Common myeloid progenitor, CD34-positive (primary cell): ENCODE measurements around the gene HOXA9.

ENCODE experiments used
- CTCF ChIA-PET: fragments of 350-600 bp; sonication (Branson Sonifier 250); formaldehyde crosslinking; loops from one replicate; lab custom pipeline; 2021; ENCODE audit warnings: antibody characterized with exemption; lab: Charles Lee
- POLR2A ChIA-PET: fragments of 350-600 bp; sonication (Branson Sonifier 250); formaldehyde crosslinking; loops from one replicate; lab custom pipeline; 2021; ENCODE audit warnings: antibody characterized with exemption; lab: Charles Lee
- DNase-seq, 3 donors: peaks; one replicate each; pipeline versions ENCODE4 v3.0.0 to v3.0.0-alpha.2; 2013
- H3K27ac ChIP-seq, 2 experiments: 1 replicate in 1 of 2; 2 replicates in 1 of 2; pipeline ENCODE4 v1.7.0; 2013; ENCODE audit warnings: inconsistent platforms in 2 of 2, low read length in 2 of 2, mild to moderate bottlenecking in 2 of 2, low read depth in 1 of 2, moderate library complexity in 1 of 2; ENCODE audit not compliant: severe bottlenecking in 2 of 2, insufficient read depth in 1 of 2, poor library complexity in 1 of 2
- H3K27me3 ChIP-seq, 5 experiments: replicated peaks in 2 of 5; 1 replicate in 3 of 5; 2 replicates in 2 of 5; pipeline versions ENCODE4 v1.6.1 to v1.7.0; 2013; ENCODE audit warnings: low read length in 4 of 5, mild to moderate bottlenecking in 2 of 5, moderate library complexity in 2 of 5, inconsistent platforms in 1 of 5; ENCODE audit not compliant: insufficient read depth in 5 of 5, control insufficient read depth in 4 of 5
- H3K36me3 ChIP-seq, 4 experiments: 1 replicate in 2 of 4; 2 replicates in 2 of 4; pipeline versions ENCODE4 v1.6.1 to v1.7.0; 2013; ENCODE audit warnings: low read length in 3 of 4, control low read depth in 1 of 4, mild to moderate bottlenecking in 1 of 4; ENCODE audit not compliant: control insufficient read depth in 4 of 4, insufficient read depth in 4 of 4
- H3K4me1 ChIP-seq, 4 experiments: 1 replicate in 3 of 4; 2 replicates in 1 of 4; pipeline versions ENCODE4 v1.6.1 to v1.7.1; 2013; ENCODE audit warnings: low read length in 3 of 4, mild to moderate bottlenecking in 3 of 4, control low read depth in 1 of 4, inconsistent platforms in 1 of 4, moderate library complexity in 1 of 4; ENCODE audit not compliant: control insufficient read depth in 4 of 4, insufficient read depth in 4 of 4; ENCODE audit errors: control extremely low read depth in 1 of 4
- H3K4me3 ChIP-seq, 7 experiments: 1 replicate in 4 of 7; 2 replicates in 3 of 7; pipeline versions ENCODE4 v1.5.1 to v1.7.0; 2013; ENCODE audit warnings: mild to moderate bottlenecking in 7 of 7, low read length in 6 of 7, moderate library complexity in 6 of 7, inconsistent platforms in 2 of 7, low read depth in 2 of 7, control low read depth in 1 of 7; ENCODE audit not compliant: insufficient read depth in 4 of 7, control insufficient read depth in 1 of 7; ENCODE audit errors: extremely low read depth in 1 of 7
- H3K9me3 ChIP-seq, 5 experiments: 1 replicate in 4 of 5; 2 replicates in 1 of 5; pipeline versions ENCODE4 v1.6.1 to v1.7.1; 2013; ENCODE audit warnings: low read length in 4 of 5, mild to moderate bottlenecking in 2 of 5, inconsistent platforms in 1 of 5, low read depth in 1 of 5, moderate library complexity in 1 of 5; ENCODE audit not compliant: control insufficient read depth in 4 of 5, insufficient read depth in 2 of 5; ENCODE audit errors: control extremely low read depth in 1 of 5
- WGBS: methylation state at CpG from one replicate; pipeline ENCODE4 v1.1.5; 2013; ENCODE audit not compliant: insufficient coverage; 5-methylcytosine and 5-hydroxymethylcytosine counted together

The HOXA9 gene

GRCh38 chr7:27130540-27131389, 34.6 kb downstream of the HOXA9 start, which contains the start of gene HOXA4:
TSS of gene HOXA4 (minus strand) at chr7:27130757. CDS start at chr7:27130733, 24 bp downstream.
- DNase-seq, result peak; percentile 84 to 90 (median 89)
- POLR2A ChIA-PET, result interaction anchor here (0.8 to 1.2 kb wide), 3 partner anchors 17 to 268 kb away, joined by 3 to 6 read pairs (median 3); partner anchors contain the start of genes HOXA6 and HOXA7
- Histone ChIP-seq H3K9me3 (no peaks in the 10 kb centered on the region), H3K27me3 (no peaks in the 10 kb centered on the region), H3K36me3 (peaks cover 3 to 71% (median 46%) of the 10 kb centered on the region in 4 experiments), H3K4me1 (peaks cover 13 to 38% (median 17%) of the 10 kb centered on the region in 4 experiments), H3K27ac (peak within 1 kb of the TSS; percentile 37 to 73), H3K4me3 (peak within 1 kb of the TSS; percentile 23 to 77 (median 60))
- CTCF ChIA-PET, result interaction anchor here (0.9 to 2.8 kb wide), 11 partner anchors 9 to 449 kb away, joined by 3 to 16 read pairs (median 4); no protein-coding TSS in a partner anchor
- WGBS, result 33% methylated on average over 55 of the region's 67 CpGs

- no peaks in the 10 kb centered on the region for H3K27me3 ChIP-seq
- ChIA-PET CTCF (interaction anchor here (1.0 to 2.8 kb wide), 6 partner anchors 10 to 276 kb away, joined by 3 to 16 read pairs (median 6); no protein-coding TSS in a partner anchor), POLR2A (no interaction called here)
- H3K27ac ChIP-seq, result no peak overlapping the region
- no peaks in the 10 kb centered on the region for H3K9me3 ChIP-seq
- 71% methylated on average over 56 of the region's 72 CpGs for WGBS
- H3K4me1 ChIP-seq, result peaks cover 5 to 30% (median 10%) of the 10 kb centered on the region in 4 experiments
- H3K36me3 ChIP-seq, result peaks cover 3 to 76% (median 49%) of the 10 kb centered on the region in 4 experiments
- peak overlapping the region in 6 of 7 experiments; percentile 24 to 77 (median 54) for H3K4me3 ChIP-seq
- peak in 1 of 3 donors; percentile 39 for DNase-seq
Observed at GRCh38 chr7:27129729-27130539, 35.4 kb downstream of the HOXA9 start.

- POLR2A ChIA-PET, result no interaction called here
- H3K9me3 ChIP-seq, result no peaks in the 10 kb centered on the region
- no peaks in the 10 kb centered on the region for H3K27me3 ChIP-seq
Observed at GRCh38 chr7:27128776-27129728, 36.3 kb downstream of the HOXA9 start.

GRCh38 chr7:27128034-27128433, 37.3 kb downstream of the HOXA9 start:
- CTCF ChIA-PET, result interaction anchor here (0.7 to 1.8 kb wide), 6 partner anchors 8 to 273 kb away, joined by 3 to 7 read pairs (median 4); no protein-coding TSS in a partner anchor
- Histone ChIP-seq H3K4me1 (peaks cover 3 to 16% (median 4%) of the 10 kb centered on the region in 4 experiments), H3K27ac (no peak overlapping the region), H3K9me3 (no peaks in the 10 kb centered on the region), H3K27me3 (no peaks in the 10 kb centered on the region), H3K4me3 (no peak overlapping the region), H3K36me3 (peaks cover 3 to 79% (median 55%) of the 10 kb centered on the region in 4 experiments)
- DNase-seq, result no peak
- WGBS, result 90% methylated on average over 1 of the region's 2 CpGs
- POLR2A ChIA-PET, result no interaction called here

More at GRCh38 chr7:27128776-27129728, 36.3 kb downstream of the HOXA9 start:
- Histone ChIP-seq H3K4me1 (peaks cover 0 to 21% (median 4%) of the 10 kb centered on the region in 4 experiments), H3K27ac (no peak overlapping the region), H3K36me3 (peaks cover 3 to 78% (median 58%) of the 10 kb centered on the region in 4 experiments), H3K4me3 (no peak overlapping the region)
- 100% methylated on average over 18 of the region's 28 CpGs for WGBS
- no peak for DNase-seq
- CTCF ChIA-PET, result interaction anchor here (0.7 to 2.2 kb wide), 7 partner anchors 9 to 274 kb away, joined by 3 to 7 read pairs (median 4); no protein-coding TSS in a partner anchor

GRCh38 chr7:27126596-27127327, 38.6 kb downstream of the HOXA9 start:
- Histone ChIP-seq H3K27ac (no peak overlapping the region), H3K27me3 (no peaks in the 10 kb centered on the region), H3K36me3 (peaks cover 3 to 85% (median 61%) of the 10 kb centered on the region in 4 experiments), H3K4me3 (no peak overlapping the region), H3K4me1 (peaks cover 4 to 7% (median 5%) of the 10 kb centered on the region in 4 experiments), H3K9me3 (no peaks in the 10 kb centered on the region)
- POLR2A ChIA-PET, result no interaction called here
- DNase-seq, result no peak
- CTCF ChIA-PET, result interaction anchor here (0.6 to 1.7 kb wide), 2 partner anchors 24 to 74 kb away, joined by 3 to 4 read pairs; no protein-coding TSS in a partner anchor
- WGBS, result 100% methylated on average over 2 of the region's 3 CpGs
